PC-9 (cell line): ENCODE data around the gene BMP8B.

Experiments used
- CTCF ChIP-seq: fragments of 200-600 bp; sonication (generic); conservative IDR thresholded peaks from 2 replicates; pipeline ENCODE4 v1.6.1; 2017; ENCODE audit warnings: mixed run types, antibody characterized with exemption, mild to moderate bottlenecking, moderate library complexity
- EZH2 ChIP-seq: fragments of 200-600 bp; sonication (generic); IDR thresholded peaks from 2 replicates; pipeline ENCODE4 v1.8.0; 2017; ENCODE audit warnings: antibody characterized with exemption, low read depth

- TF ChIP-seq EZH2 (no peak), CTCF (no peak)
Observed at GRCh38 chr1:39726600-39726999, 62.1 kb downstream of the BMP8B start.
